GM10248 (cell line): ENCODE measurements around the gene CROCC2.

Experiments used
- CTCF ChIA-PET: fragments of 300-600 bp; sonication (Branson Sonifier 250); formaldehyde crosslinking; extraction: SDS; loops from one replicate; lab custom pipeline; 2021; ENCODE audit warnings: antibody characterized with exemption; lab: Yijun Ruan, JAX
- POLR2A ChIA-PET: fragments of 350-650 bp; sonication (Branson Sonifier 250); formaldehyde crosslinking; extraction: SDS; loops from one replicate; lab custom pipeline; 2020; ENCODE audit warnings: antibody characterized with exemption; lab: Yijun Ruan, JAX
- DNase-seq: peaks from one replicate; pipeline ENCODE4 v3.0.0; 2012; ENCODE audit errors: extremely low spot score
- TF ChIP-seq, protein P1 (sequence below): IDR thresholded peaks from 2 replicates; pipeline ENCODE4 v1.5.1; 2012; ENCODE audit warnings: mild to moderate bottlenecking, low read depth; ENCODE audit errors: extremely low read depth, missing control alignments, control extremely low read depth

Gene CROCC2

DNA sequence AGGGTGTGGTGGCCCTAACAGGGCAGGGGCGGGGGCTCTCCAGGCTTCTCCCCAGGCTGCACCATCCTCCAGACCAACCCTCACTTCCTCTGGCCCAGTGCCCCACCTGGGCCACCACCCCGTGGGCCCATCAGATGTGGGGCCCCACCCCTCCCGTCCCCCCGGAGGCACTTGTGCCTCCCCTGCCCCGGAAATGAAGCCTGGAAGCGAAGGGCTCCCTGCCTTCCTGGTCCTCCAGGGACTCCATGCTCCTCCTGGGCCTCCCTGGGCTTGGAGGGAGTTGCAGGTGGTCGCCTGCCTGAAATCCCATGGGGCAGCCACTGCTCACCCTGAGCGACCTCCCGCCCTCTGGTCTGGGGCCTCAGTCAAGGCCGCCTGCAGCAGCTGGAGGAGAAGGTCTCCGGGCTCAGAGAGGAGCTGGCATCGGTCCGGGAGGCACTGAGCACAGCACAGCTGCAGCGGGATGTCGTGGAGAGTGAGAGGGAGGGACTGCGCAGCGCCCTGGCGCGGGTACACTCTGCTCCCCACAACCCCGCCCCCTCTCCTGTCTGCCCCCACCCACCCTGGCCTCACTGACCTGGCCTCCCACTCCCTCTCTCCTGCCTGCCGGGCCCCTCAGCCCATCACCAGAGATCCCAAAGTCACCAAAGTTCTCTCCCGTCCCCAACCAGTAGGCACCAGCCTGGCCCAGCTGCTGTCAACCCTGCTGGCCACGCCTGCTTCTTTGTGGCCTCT lies 28.0 kb downstream of the CROCC2 start:
- TF ChIP-seq, protein P1, sequence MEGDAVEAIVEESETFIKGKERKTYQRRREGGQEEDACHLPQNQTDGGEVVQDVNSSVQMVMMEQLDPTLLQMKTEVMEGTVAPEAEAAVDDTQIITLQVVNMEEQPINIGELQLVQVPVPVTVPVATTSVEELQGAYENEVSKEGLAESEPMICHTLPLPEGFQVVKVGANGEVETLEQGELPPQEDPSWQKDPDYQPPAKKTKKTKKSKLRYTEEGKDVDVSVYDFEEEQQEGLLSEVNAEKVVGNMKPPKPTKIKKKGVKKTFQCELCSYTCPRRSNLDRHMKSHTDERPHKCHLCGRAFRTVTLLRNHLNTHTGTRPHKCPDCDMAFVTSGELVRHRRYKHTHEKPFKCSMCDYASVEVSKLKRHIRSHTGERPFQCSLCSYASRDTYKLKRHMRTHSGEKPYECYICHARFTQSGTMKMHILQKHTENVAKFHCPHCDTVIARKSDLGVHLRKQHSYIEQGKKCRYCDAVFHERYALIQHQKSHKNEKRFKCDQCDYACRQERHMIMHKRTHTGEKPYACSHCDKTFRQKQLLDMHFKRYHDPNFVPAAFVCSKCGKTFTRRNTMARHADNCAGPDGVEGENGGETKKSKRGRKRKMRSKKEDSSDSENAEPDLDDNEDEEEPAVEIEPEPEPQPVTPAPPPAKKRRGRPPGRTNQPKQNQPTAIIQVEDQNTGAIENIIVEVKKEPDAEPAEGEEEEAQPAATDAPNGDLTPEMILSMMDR = no peak
- CTCF ChIA-PET = no interaction called here
- POLR2A ChIA-PET = interaction anchor here (0.6 kb wide), 1 partner anchor 383 kb away, joined by 4 read pairs; no protein-coding TSS in a partner anchor

DNA sequence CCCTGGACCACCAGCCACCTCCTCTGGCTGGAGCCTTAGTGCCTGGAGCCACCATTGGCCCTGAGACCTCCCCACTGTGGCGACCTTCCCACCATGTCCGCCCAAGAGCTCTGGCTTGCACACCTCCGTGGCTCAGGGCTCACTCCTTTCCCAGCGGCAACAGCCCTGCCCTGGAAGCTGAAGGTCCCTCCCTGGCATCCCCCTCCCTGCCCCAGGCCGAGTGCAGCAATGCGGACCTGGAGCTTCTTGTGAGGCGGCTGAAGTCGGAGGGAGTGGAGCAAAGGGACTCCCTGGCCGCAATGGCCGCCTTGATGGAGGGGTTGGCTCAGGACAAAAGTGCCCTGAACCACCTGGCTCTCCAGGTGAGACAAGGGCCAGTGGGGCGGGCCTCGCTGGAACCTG lies 28.6 kb downstream of the CROCC2 start:
- no peak for DNase-seq
- POLR2A ChIA-PET = interaction anchor here (0.6 kb wide), 1 partner anchor 382 kb away, joined by 4 read pairs; no protein-coding TSS in a partner anchor
- TF ChIP-seq, protein P1 = no peak
- CTCF ChIA-PET = no interaction called here

More for the DNA sequence above, 28.0 kb downstream of the CROCC2 start:
- DNase-seq = no peak

DNA sequence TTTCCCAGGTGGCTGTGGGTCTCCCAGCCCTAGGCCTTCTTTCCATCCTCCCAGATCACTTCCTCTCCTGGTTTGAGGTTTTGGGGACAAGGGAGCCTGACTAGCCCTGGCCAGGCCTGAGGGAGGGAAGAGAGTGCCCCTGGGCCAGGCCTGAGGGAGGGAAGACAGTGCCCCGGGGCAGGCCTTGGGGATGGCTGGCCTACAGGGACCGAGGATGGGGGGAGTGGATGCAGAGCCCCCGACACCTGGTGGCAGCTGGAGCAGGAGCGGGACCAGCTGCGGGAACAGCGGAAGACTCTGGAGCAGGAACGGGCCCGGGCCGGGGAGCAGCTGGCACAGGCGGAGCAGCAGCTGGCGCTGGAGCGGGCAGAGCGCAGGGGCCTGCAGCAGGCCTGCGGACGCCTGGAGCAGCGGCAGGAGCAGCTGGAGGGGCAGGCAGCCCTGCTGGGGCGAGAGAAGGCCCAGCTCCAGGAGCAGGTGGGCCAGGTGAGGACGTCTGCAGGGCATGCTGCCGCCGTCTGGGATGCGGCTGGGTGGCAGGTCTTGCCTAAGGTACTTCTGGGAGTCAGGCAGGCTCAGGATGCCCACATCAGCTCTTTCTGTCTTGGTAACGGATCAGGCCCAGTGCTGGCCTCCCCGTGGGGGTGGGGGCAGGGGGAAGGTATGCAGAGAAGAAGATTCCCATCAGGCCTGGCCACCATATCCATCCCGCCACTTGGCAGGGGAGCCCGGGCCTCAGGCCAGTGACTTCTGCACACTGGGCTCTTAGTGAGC lies 29.2 kb downstream of the CROCC2 start:
- ChIA-PET CTCF (no interaction called here), POLR2A (no interaction called here)
- DNase-seq = no peak
- TF ChIP-seq, protein P1 = no peak

DNA sequence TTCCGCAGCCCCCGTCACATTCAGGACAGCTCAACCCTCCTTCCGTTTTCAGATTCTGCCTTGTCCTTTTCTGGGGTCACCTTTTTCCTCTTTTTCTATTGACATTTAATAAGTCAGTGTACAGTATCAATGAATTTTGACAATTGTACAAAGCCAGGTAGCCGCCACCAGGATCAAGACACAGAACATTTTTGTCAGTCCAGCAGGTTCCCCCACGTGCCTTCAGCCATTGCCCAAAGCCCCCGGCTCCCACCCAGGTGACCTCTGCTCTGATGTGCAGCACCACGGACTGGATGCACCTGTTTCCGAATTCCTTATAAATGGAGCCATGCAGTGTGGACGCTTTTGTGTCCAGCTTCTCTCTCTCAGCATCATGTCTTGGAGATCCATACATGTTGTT lies 30.0 kb downstream of the CROCC2 start:
- CTCF ChIA-PET = no interaction called here
- DNase-seq = no peak

DNA sequence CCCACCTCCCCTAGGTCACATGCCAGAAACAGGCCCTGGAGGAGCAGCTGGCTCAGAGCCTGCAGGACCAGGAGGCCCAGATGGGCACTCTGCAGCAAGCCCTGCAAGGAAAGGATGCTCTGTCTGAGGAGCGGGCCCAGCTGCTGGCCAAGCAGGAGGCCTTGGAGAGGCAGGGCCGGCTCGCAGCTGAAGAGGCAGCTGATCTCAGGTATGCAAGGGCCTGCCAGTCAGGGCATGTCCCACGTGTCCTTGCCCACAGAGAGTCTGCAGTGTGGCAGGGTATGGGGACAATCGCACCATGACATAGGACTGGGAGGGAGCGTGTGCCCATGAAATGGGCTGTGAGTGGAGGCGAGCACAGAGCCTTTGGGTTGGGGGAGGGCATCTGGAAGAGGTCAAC lies 39.9 kb downstream of the CROCC2 start:
- no peak for DNase-seq
- ChIA-PET CTCF (interaction anchor here (1.0 kb wide), 1 partner anchor 32 kb away, joined by 4 read pairs; no protein-coding TSS in a partner anchor), POLR2A (no interaction called here)
- TF ChIP-seq, protein P1 = no peak

More for the DNA sequence above, 30.0 kb downstream of the CROCC2 start:
- POLR2A ChIA-PET = no interaction called here
- TF ChIP-seq, protein P1 = no peak

DNA sequence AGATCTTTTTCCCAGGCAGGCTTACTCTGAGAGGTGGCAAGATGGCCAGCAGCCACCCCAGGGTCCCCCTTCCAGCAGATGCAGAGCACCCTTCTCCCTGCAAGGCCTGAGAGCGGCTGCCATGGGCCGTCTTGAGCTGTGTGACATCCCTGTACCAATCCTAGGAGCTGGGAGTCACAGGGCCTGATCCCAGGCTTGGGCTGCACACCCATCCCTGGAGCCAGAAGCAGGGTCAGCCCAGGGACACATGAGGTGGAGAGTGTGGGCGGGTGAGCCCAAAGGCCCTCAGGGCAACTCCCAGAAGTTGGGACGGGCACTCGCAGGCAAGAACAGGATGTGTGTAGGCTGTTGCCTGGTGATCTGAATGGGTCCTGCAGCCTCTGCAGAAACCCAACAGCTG lies 40.5 kb downstream of the CROCC2 start:
- TF ChIP-seq, protein P1 = no peak
- POLR2A ChIA-PET = no interaction called here
- CTCF ChIA-PET = interaction anchor here (1.0 kb wide), 1 partner anchor 32 kb away, joined by 4 read pairs; no protein-coding TSS in a partner anchor
- no peak for DNase-seq
